Fibroblast of lung (primary cell): Measurements from ENCODE around the gene CD69. TPM values are rescaled to one million over a fixed set of nuclear protein-coding genes. Genes with fewer than 3 reads are reported as not detected.
"Not testable (repeated sequence)": the region's sequence is repeated elsewhere in the genome, so short reads cannot be mapped to it uniquely, and the experiment has no call there.

ENCODE experiments used
- DNase-seq, 2 donors: peaks; one replicate each; pipeline versions ENCODE4 v3.0.0 to v3.0.0-alpha.2; 2010; ENCODE audit warnings: low read depth in 2 of 2
- H2AFZ ChIP-seq: 2 replicates; pipeline ENCODE4 v1.5.1; 2012; ENCODE audit warnings: low read length, control low read depth, inconsistent platforms
- H3K27ac ChIP-seq: 2 replicates; pipeline ENCODE4 v1.5.1; 2011; ENCODE audit warnings: low read length, control low read depth; ENCODE audit not compliant: insufficient read depth
- H3K27me3 ChIP-seq: 2 replicates; pipeline ENCODE4 v1.5.1; 2011; ENCODE audit warnings: mild to moderate bottlenecking, low read length; ENCODE audit not compliant: control insufficient read depth, insufficient read depth
- H3K36me3 ChIP-seq: 2 replicates; pipeline ENCODE4 v1.5.1; 2011; ENCODE audit warnings: low read length; ENCODE audit not compliant: control insufficient read depth, insufficient read depth
- H3K4me1 ChIP-seq: 2 replicates; pipeline ENCODE4 v1.5.1; 2011; ENCODE audit warnings: low read length; ENCODE audit not compliant: control insufficient read depth, insufficient read depth; ENCODE audit errors: extremely low read depth
- H3K4me2 ChIP-seq: 2 replicates; pipeline ENCODE4 v1.5.1; 2011; ENCODE audit warnings: low read length, control low read depth; ENCODE audit not compliant: insufficient read depth; ENCODE audit errors: extremely low read depth
- H3K4me3 ChIP-seq, 4 experiments: fragments of 200-600 bp in 1 of 4; sonication (generic) in 1 of 4; replicated peaks in 1 of 4; 2 replicates each; pipeline ENCODE4 v1.5.1; 2011 to 2016; ENCODE audit warnings: low read length in 4 of 4, low read depth in 3 of 4, mild to moderate bottlenecking in 3 of 4, control low read depth in 2 of 4, inconsistent platforms in 1 of 4, mixed read lengths in 1 of 4; ENCODE audit not compliant: insufficient read depth in 1 of 4; ENCODE audit errors: control extremely low read depth in 1 of 4
- H3K79me2 ChIP-seq: 2 replicates; pipeline ENCODE4 v1.5.1; 2012; ENCODE audit warnings: mild to moderate bottlenecking, low read length, inconsistent platforms; ENCODE audit not compliant: control insufficient read depth, insufficient read depth
- H3K9ac ChIP-seq: 2 replicates; pipeline ENCODE4 v1.5.1; 2011; ENCODE audit warnings: mild to moderate bottlenecking, low read length, control low read depth; ENCODE audit not compliant: insufficient read depth
- H3K9me3 ChIP-seq: 2 replicates; pipeline ENCODE4 v1.5.1; 2012; ENCODE audit warnings: low read depth, low read length; ENCODE audit not compliant: control insufficient read depth, insufficient read depth
- H4K20me1 ChIP-seq: 2 replicates; pipeline ENCODE4 v1.5.1; 2011; ENCODE audit warnings: low read length; ENCODE audit not compliant: control insufficient read depth, insufficient read depth; ENCODE audit errors: extremely low read depth
- EZH2 ChIP-seq: IDR thresholded peaks from 2 replicates; pipeline ENCODE4 v1.5.1; 2012; ENCODE audit warnings: low read length, control low read depth, mild to moderate bottlenecking; ENCODE audit errors: missing control alignments
- polyA plus RNA-seq, 2 donors: library from polyadenylated mRNA; depleted of rRNA in 1 of 2; stranded (reverse) in 1 of 2; unstranded in 1 of 2; fragments of >200 nt; gene quantifications; 2 replicates each; pipeline ENCODE4 v1.2.1, GENCODE V29; 2011 to 2012; ENCODE audit warnings: missing spikeins in 1 of 2
- total RNA-seq: library from RNA; depleted of rRNA; stranded (reverse); fragments of >200 nt; gene quantifications from 2 replicates; pipeline ENCODE4 v1.2.1, GENCODE V29; 2014
- TF ChIP-seq, protein P1 (sequence below), 2 donors: IDR thresholded peaks in 1 of 2; conservative IDR thresholded peaks in 1 of 2; 1 replicate in 1 of 2; 2 replicates in 1 of 2; pipeline ENCODE4 v1.5.1; 2011 to 2012; ENCODE audit warnings: low read length in 2 of 2, control low read depth in 1 of 2, inconsistent platforms in 1 of 2, low read depth in 1 of 2, mild to moderate bottlenecking in 1 of 2

The CD69 gene
- total and polyA plus RNA-seq, 2 donors (not counting 1 experiment from before 2014, with no cell fraction given), result not detected

DNA sequence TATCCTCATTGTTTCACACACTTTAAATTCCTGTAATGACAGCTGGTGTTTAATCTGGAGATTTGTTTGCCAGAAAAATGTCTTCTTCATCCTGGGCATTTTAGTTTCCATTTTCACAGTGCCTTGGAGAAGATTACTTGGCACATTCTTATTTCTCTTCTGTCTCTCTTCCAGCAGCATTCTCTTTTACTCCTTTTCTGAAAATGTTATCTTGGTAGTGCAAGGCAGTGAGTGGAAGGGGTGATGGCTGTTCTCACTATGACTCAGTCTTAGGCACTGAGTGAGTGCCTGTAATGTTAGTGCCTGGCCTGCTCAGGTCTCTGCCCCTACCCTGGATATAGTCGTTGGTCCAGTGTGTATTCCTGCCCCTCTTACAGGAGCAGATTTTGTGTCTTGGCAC is 40.9 kb downstream of the CD69 start:
- no peak for DNase-seq
- no peak overlapping the region for H3K4me2 ChIP-seq
- no peak overlapping the region for H2AFZ ChIP-seq
- H3K9ac ChIP-seq, result no peak overlapping the region
- H3K4me3 ChIP-seq, result no peak overlapping the region
- H4K20me1 ChIP-seq, result no peaks in the 10 kb centered on the region
- no peaks in the 10 kb centered on the region for H3K9me3 ChIP-seq
- no peaks in the 10 kb centered on the region for H3K27me3 ChIP-seq
- H3K27ac ChIP-seq, result no peak overlapping the region
- no peaks in the 10 kb centered on the region for H3K4me1 ChIP-seq
- H3K79me2 ChIP-seq, result no peaks in the 10 kb centered on the region
- TF ChIP-seq, protein P1, sequence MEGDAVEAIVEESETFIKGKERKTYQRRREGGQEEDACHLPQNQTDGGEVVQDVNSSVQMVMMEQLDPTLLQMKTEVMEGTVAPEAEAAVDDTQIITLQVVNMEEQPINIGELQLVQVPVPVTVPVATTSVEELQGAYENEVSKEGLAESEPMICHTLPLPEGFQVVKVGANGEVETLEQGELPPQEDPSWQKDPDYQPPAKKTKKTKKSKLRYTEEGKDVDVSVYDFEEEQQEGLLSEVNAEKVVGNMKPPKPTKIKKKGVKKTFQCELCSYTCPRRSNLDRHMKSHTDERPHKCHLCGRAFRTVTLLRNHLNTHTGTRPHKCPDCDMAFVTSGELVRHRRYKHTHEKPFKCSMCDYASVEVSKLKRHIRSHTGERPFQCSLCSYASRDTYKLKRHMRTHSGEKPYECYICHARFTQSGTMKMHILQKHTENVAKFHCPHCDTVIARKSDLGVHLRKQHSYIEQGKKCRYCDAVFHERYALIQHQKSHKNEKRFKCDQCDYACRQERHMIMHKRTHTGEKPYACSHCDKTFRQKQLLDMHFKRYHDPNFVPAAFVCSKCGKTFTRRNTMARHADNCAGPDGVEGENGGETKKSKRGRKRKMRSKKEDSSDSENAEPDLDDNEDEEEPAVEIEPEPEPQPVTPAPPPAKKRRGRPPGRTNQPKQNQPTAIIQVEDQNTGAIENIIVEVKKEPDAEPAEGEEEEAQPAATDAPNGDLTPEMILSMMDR (conservative IDR thresholded peaks at IDR 0.05 in 1 of 2, IDR thresholded peaks at IDR 0.05 in 1 of 2; ENCODE audit: low read depth in 1 of 2, low read length in 2 of 2), result no peak
- no peak for TF ChIP-seq EZH2
- no peaks in the 10 kb centered on the region for H3K36me3 ChIP-seq

DNA sequence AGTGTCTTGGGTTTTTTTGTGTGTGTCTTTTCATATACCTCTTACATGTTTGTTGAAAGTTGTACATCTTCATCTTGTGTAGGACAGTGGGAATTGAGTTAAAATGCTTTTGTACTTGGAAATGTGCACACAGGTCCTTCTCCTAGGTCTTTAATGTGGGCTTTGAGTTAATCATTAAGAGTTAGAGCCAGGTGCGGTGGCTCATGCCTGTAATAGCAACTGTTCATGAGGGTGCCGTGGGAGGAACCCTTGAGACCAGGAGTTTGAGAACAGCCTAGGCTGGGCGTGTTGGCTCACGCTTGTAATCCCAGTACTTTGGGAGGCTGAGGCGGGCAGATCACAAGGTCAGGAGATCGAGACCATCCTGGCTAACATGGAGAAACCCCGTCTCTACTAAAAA is 41.7 kb downstream of the CD69 start:
- Histone ChIP-seq H3K27me3 (no peaks in the 10 kb centered on the region), H3K36me3 (no peaks in the 10 kb centered on the region), H3K79me2 (no peaks in the 10 kb centered on the region), H3K9ac (no peak overlapping the region), H2AFZ (no peak overlapping the region), H3K4me3 (no peak overlapping the region), H4K20me1 (no peaks in the 10 kb centered on the region), H3K4me2 (no peak overlapping the region), H3K27ac (no peak overlapping the region), H3K4me1 (no peaks in the 10 kb centered on the region), H3K9me3 (no peaks in the 10 kb centered on the region)
- no peak for DNase-seq
- TF ChIP-seq EZH2, result no peak
- TF ChIP-seq, protein P1 (conservative IDR thresholded peaks at IDR 0.05 in 1 of 2, IDR thresholded peaks at IDR 0.05 in 1 of 2; ENCODE audit: low read depth in 1 of 2, low read length in 2 of 2), result no peak

DNA sequence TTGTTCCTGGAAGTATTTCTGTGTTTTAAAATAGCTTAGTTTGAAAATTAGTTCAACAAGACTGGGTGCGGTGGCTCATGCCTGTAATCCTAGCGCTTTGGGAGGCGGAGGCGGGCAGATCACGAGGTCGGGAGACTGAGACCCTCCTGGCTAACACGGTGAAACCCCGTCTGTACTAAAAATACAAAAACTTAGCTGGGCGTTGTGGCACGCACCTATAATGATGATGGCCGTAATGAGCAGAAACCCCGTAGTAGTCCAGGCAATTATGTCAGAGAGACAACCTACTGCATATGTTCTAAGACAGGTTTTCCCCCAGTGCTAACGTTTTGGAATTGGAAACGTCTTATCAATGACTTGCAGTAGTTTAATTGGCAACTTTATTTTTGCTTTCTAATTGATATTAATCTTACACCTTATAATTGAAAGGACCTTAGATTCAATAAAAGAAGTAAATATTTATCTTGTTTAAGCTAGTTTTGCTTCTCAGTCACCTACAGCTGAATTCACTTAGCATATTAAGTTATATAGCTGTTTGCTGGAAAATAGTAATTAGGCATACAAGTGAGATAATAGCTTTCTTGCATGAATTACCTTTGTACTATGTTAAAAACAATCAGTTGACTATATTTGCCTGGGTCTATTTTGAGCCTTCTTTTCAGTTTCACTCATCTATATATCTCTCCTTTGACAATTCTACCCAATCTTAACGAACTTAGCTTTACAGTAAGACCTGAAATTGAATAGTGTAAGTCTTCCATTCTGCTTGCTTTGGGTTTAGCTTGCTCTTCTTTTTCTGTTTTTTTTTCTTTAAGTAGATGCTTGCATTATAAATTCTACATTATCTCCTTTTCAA is 43.4 kb downstream of the CD69 start:
- Histone ChIP-seq H4K20me1 (no peaks in the 10 kb centered on the region), H3K9me3 (no peaks in the 10 kb centered on the region), H3K4me2 (no peak overlapping the region), H3K4me3 (no peak overlapping the region), H3K79me2 (no peaks in the 10 kb centered on the region), H3K4me1 (no peaks in the 10 kb centered on the region), H2AFZ (no peak overlapping the region), H3K27me3 (no peaks in the 10 kb centered on the region), H3K27ac (no peak overlapping the region), H3K36me3 (no peaks in the 10 kb centered on the region), H3K9ac (no peak overlapping the region)
- TF ChIP-seq, protein P1 (conservative IDR thresholded peaks at IDR 0.05 in 1 of 2, IDR thresholded peaks at IDR 0.05 in 1 of 2; ENCODE audit: low read depth in 1 of 2, low read length in 2 of 2), result no peak
- TF ChIP-seq EZH2, result no peak
- DNase-seq, result no peak

DNA sequence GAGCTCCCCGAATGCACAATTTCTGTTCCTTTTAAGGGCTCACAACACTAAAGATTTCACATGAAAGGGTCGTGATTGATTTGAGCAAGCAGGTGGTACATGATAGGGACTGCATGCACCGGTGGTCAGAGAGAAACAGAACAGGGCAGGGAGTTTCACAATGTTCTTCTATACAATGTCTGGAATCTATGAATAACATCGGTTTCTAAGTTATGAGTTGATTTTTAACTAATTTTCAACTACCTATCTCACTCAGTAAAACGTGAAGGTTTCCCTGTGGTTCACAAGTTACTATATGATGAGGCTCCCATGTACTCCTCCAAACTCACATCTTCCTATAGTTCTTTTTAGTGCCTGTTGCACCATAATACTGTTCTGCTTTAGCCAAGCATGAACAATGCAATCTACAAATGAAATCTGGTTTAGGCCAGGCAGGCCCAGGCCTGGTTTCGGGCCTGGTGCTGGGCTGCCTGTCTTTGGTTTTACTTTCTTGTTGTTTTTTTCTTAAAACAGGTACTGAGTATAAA is 47.6 kb downstream of the CD69 start:
- not testable (repeated sequence) for H3K27ac ChIP-seq, H3K9me3 ChIP-seq, H3K79me2 ChIP-seq, H2AFZ ChIP-seq, H4K20me1 ChIP-seq, H3K36me3 ChIP-seq, DNase-seq, H3K9ac ChIP-seq, H3K4me2 ChIP-seq, H3K27me3 ChIP-seq, H3K4me3 ChIP-seq, H3K4me1 ChIP-seq
